Measurements from ENCODE around the gene IZUMO4.

Gene IZUMO4

GRCh38 chr19:2119921-2120785, 23.4 kb downstream of the IZUMO4 start:
- H3K36me3 ChIP-seq (ENCODE audit: insufficient read depth, insufficient read length, low read length), result peaks cover 98% of the 10 kb centered on the region
- no peak overlapping the region for H3K4me3 ChIP-seq (ENCODE audit: insufficient read length, low read depth)
- TF ChIP-seq ZNF274 (IDR thresholded peaks at IDR 0.05; ENCODE audit: low read depth, low read length) (no peak), YY1 (IDR thresholded peaks at IDR 0.05; ENCODE audit: insufficient read depth, insufficient read length) (no peak), SUZ12 (IDR thresholded peaks at IDR 0.05; ENCODE audit: extremely low read depth, insufficient read depth, insufficient read length) (no peak)
- no peaks in the 10 kb centered on the region for H3K27me3 ChIP-seq (ENCODE audit: insufficient read depth, insufficient read length)
- H3K4me1 ChIP-seq (ENCODE audit: insufficient read depth, insufficient read length), result no peaks in the 10 kb centered on the region
- DNase-seq (ENCODE audit: low read depth, low spot score), result no peak
- H3K9me3 ChIP-seq (ENCODE audit: insufficient read depth, low read length), result no peaks in the 10 kb centered on the region
- no peak overlapping the region for H3K9ac ChIP-seq (ENCODE audit: insufficient read length, low read depth)

GRCh38 chr19:2120821-2121220, 24.1 kb downstream of the IZUMO4 start:
- H3K4me1 ChIP-seq (ENCODE audit: insufficient read depth, insufficient read length), result no peaks in the 10 kb centered on the region
- TF ChIP-seq ZNF274 (IDR thresholded peaks at IDR 0.05; ENCODE audit: low read depth, low read length) (no peak), SUZ12 (IDR thresholded peaks at IDR 0.05; ENCODE audit: extremely low read depth, insufficient read depth, insufficient read length) (no peak), YY1 (IDR thresholded peaks at IDR 0.05; ENCODE audit: insufficient read depth, insufficient read length) (no peak)
- peaks cover 96% of the 10 kb centered on the region for H3K36me3 ChIP-seq (ENCODE audit: insufficient read depth, insufficient read length, low read length)
- DNase-seq (ENCODE audit: low read depth, low spot score), result no peak
- no peak overlapping the region for H3K9ac ChIP-seq (ENCODE audit: insufficient read length, low read depth)
- no peaks in the 10 kb centered on the region for H3K27me3 ChIP-seq (ENCODE audit: insufficient read depth, insufficient read length)
- no peak overlapping the region for H3K4me3 ChIP-seq (ENCODE audit: insufficient read length, low read depth)
- no peaks in the 10 kb centered on the region for H3K9me3 ChIP-seq (ENCODE audit: insufficient read depth, low read length)

- H3K4me1 ChIP-seq (ENCODE audit: insufficient read depth, insufficient read length), result no peaks in the 10 kb centered on the region
- no peak overlapping the region for H3K4me3 ChIP-seq (ENCODE audit: insufficient read length, low read depth)
- H3K9me3 ChIP-seq (ENCODE audit: insufficient read depth, low read length), result no peaks in the 10 kb centered on the region
- peaks cover 94% of the 10 kb centered on the region for H3K36me3 ChIP-seq (ENCODE audit: insufficient read depth, insufficient read length, low read length)
- no peaks in the 10 kb centered on the region for H3K27me3 ChIP-seq (ENCODE audit: insufficient read depth, insufficient read length)
- no peak for DNase-seq (ENCODE audit: low read depth, low spot score)
- no peak for TF ChIP-seq SUZ12 (IDR thresholded peaks at IDR 0.05; ENCODE audit: extremely low read depth, insufficient read depth, insufficient read length)
- TF ChIP-seq ZNF274 (IDR thresholded peaks at IDR 0.05; ENCODE audit: low read depth, low read length), result no peak
- TF ChIP-seq YY1 (IDR thresholded peaks at IDR 0.05; ENCODE audit: insufficient read depth, insufficient read length), result no peak
- H3K9ac ChIP-seq (ENCODE audit: insufficient read length, low read depth), result no peak overlapping the region
These were observed 24.8 kb downstream of the IZUMO4 start for GRCh38 chr19:2121416-2122051.

GRCh38 chr19:2122251-2122650, 25.5 kb downstream of the IZUMO4 start:
- no peak overlapping the region for H3K4me3 ChIP-seq (ENCODE audit: insufficient read length, low read depth)
- H3K36me3 ChIP-seq (ENCODE audit: insufficient read depth, insufficient read length, low read length), result peaks cover 94% of the 10 kb centered on the region
- no peaks in the 10 kb centered on the region for H3K9me3 ChIP-seq (ENCODE audit: insufficient read depth, low read length)
- no peak overlapping the region for H3K9ac ChIP-seq (ENCODE audit: insufficient read length, low read depth)
- no peak for DNase-seq (ENCODE audit: low read depth, low spot score)
- H3K4me1 ChIP-seq (ENCODE audit: insufficient read depth, insufficient read length), result no peaks in the 10 kb centered on the region
- TF ChIP-seq YY1 (IDR thresholded peaks at IDR 0.05; ENCODE audit: insufficient read depth, insufficient read length), result no peak
- no peak for TF ChIP-seq ZNF274 (IDR thresholded peaks at IDR 0.05; ENCODE audit: low read depth, low read length)
- no peaks in the 10 kb centered on the region for H3K27me3 ChIP-seq (ENCODE audit: insufficient read depth, insufficient read length)

GRCh38 chr19:2122982-2123381, 26.3 kb downstream of the IZUMO4 start:
- no peak for DNase-seq (ENCODE audit: low read depth, low spot score)
- TF ChIP-seq YY1 (IDR thresholded peaks at IDR 0.05; ENCODE audit: insufficient read depth, insufficient read length) (no peak), ZNF274 (IDR thresholded peaks at IDR 0.05; ENCODE audit: low read depth, low read length) (no peak), SUZ12 (IDR thresholded peaks at IDR 0.05; ENCODE audit: extremely low read depth, insufficient read depth, insufficient read length) (no peak)
- no peak overlapping the region for H3K9ac ChIP-seq (ENCODE audit: insufficient read length, low read depth)
- H3K4me1 ChIP-seq (ENCODE audit: insufficient read depth, insufficient read length), result peaks cover 2% of the 10 kb centered on the region
- H3K9me3 ChIP-seq (ENCODE audit: insufficient read depth, low read length), result no peaks in the 10 kb centered on the region
- H3K36me3 ChIP-seq (ENCODE audit: insufficient read depth, insufficient read length, low read length), result peaks cover 94% of the 10 kb centered on the region
- no peaks in the 10 kb centered on the region for H3K27me3 ChIP-seq (ENCODE audit: insufficient read depth, insufficient read length)
- no peak overlapping the region for H3K4me3 ChIP-seq (ENCODE audit: insufficient read length, low read depth)

- Histone ChIP-seq H3K27me3 (ENCODE audit: insufficient read depth, insufficient read length) (no peaks in the 10 kb centered on the region), H3K4me1 (ENCODE audit: insufficient read depth, insufficient read length) (peaks cover 2% of the 10 kb centered on the region), H3K9ac (ENCODE audit: insufficient read length, low read depth) (no peak overlapping the region), H3K4me3 (ENCODE audit: insufficient read length, low read depth) (no peak overlapping the region), H3K9me3 (ENCODE audit: insufficient read depth, low read length) (no peaks in the 10 kb centered on the region), H3K36me3 (ENCODE audit: insufficient read depth, insufficient read length, low read length) (peaks cover 88% of the 10 kb centered on the region)
- no peak for DNase-seq (ENCODE audit: low read depth, low spot score)
- TF ChIP-seq YY1 (IDR thresholded peaks at IDR 0.05; ENCODE audit: insufficient read depth, insufficient read length) (no peak), SUZ12 (IDR thresholded peaks at IDR 0.05; ENCODE audit: extremely low read depth, insufficient read depth, insufficient read length) (no peak), ZNF274 (IDR thresholded peaks at IDR 0.05; ENCODE audit: low read depth, low read length) (no peak)
These were observed 27.1 kb downstream of the IZUMO4 start for GRCh38 chr19:2123682-2124387.
